NCI-H774 (cell line): Measurements from ENCODE around the gene KIF5C.
A peak's percentile ranks its signal among the peaks of the same experiment; 100 is the strongest.

ENCODE experiments used
- DNase-seq: peaks from one replicate; lab custom pipeline; 2025; lab: John Stamatoyannopoulos, UW

Gene KIF5C

DNA sequence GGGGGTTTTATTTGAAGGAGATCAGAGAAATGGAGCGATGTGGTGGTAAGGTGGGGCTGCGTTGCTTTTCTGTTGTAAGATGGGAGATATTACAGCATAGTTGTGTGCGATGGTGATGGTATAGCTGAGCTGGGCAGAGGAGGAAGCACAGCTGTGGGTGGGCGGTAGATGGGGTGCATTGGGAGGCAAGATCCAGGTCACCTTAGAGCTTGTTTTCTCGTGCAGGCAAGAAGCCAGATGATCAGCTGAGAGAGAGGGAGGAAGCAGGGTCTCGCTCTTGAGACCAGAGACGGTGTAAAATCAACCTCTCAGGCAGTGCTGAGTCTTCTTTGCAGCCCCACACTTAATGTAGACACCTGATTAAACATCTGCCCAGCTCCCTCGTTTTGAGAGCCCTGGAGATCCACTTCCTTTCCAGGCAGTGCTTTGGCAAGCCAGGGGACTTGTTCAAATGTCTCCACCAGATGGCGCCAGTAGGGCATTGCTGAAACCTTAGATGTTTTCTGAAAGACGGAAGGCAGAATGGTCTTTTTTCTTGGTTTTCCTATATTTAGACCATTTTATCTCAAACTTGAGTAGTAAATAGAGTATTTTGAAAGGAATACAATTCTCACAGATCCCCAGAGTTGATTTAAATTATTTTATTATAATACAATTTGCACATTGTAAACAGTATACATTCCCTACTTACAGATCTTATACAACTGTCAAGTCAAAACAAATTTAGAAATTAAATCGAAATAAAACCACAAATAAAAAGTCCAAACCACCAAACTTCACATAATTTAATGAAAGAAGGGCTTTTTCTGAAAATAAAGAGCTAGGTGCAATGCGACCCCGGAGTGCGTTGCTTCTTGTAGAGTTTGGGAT is 142.3 kb downstream of the KIF5C start:
- DNase-seq: peak; percentile 68

DNA sequence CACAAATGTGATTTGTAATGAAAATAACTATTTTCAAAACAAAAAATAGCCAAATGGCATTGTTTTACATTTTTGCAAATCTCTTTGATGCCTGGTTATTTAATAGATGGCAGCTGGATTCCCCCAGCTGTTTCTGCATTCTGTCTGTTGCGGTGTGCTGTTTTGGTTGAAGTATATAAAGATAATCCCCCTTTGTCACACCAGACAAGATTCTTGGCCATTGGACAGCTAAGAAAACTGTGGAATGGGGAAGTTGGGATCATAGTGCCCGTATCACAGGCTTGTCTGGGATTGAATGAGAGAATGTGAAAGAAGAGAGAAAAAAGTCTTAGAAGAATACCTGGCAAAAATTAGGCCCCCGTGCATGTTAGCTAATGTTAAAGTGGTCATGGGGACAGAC is 144.0 kb downstream of the KIF5C start:
- DNase-seq: no peak

DNA sequence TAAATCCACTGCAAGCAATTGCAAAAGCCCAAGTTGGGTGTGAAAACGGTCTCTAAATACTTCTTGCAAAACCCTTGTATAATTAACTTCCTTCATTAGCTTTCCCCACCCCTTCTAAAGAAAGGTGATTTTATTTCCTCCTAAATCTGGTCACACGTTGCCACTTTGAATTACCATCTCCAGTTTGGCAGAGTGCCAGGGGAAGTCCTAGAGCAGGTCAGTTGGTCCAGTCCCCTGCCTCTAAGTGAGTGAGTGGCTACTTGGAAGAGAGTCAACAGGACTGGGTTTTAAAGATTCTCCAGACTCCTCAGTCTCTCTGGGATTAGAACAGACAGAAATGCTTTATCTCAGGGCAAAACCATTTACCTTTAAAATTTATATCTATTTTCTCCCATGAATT is 144.7 kb downstream of the KIF5C start:
- peak; percentile 10 for DNase-seq

DNA sequence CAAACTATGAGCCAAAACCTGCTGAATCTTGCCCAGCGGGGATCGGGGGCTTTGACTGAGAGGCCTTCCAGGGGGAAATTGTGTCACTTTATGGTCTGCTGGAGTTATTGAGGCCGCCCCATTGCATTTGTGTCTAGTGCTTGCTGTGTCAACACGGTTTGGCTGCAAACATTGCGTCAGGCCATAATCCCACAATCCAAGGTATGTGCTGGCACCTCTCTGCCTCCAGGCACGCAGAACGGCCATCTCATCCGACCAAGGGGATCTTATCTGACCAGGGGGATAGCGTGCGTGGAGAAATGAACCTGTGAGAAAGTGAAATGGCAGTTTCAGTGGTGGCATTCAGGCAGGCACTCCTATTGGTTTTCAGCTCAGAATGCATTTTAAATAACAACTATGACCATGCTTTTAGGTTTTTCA is 145.4 kb downstream of the KIF5C start:
- DNase-seq: peak; percentile 53

DNA sequence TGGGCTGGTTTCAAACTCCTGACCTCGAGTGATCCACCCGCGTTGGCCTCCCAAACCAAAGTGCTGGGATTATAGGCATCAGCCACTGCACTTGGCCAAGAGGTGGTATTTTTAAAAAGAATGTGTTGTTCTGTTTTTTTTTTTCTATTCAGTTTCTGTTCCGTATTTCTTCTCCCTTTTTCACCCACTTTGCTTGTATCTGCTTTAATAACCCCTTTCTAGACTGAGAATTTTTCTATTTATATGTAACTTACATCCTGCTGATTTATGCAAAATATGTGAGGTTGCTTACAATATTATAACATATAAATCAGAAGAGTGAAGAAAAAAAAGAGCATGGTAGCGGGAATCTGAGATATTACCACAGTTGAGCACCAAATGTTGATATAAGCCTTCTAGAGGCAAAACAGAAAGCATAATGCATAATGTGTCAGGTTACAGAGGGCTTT is 146.3 kb downstream of the KIF5C start:
- no peak for DNase-seq

DNA sequence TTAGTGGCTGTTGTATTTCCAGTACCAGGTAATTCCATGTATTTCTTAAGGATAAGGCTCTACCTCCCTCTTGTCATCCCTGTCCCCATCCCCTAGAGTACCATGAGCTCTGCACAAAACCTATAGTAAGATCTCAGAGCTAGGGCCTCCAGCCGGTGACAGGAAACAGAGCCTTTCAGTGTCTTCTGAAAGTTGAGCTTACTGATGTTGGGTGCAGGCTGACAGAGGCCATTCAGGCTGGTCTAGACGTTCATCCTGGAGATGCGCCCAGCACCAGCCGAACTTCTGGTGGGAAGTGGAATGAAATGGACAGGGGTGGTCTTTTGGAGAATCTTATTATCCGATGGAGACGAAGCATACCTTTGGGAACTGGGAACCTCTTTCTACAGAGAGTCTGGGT is 146.7 kb downstream of the KIF5C start:
- no peak for DNase-seq

DNA sequence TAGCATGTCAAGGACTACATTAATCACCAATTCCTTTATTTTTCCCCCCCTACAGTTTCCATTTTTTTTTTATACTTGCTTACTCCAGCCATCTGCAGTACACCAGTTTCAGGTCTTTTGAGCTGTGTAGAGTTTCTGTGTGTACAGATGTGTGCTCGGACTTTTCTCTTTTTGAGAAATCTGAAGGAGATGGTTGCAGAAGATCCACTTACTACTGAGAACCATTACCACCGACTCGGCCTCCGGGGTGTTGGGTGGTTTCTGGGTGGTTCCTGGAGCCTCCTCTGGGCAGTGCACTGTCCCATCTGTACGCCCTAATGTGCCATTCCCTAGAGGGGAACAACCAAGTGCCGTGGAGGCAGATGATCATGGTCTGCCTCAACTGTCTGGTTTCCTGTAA is 148.1 kb downstream of the KIF5C start:
- no peak for DNase-seq

DNA sequence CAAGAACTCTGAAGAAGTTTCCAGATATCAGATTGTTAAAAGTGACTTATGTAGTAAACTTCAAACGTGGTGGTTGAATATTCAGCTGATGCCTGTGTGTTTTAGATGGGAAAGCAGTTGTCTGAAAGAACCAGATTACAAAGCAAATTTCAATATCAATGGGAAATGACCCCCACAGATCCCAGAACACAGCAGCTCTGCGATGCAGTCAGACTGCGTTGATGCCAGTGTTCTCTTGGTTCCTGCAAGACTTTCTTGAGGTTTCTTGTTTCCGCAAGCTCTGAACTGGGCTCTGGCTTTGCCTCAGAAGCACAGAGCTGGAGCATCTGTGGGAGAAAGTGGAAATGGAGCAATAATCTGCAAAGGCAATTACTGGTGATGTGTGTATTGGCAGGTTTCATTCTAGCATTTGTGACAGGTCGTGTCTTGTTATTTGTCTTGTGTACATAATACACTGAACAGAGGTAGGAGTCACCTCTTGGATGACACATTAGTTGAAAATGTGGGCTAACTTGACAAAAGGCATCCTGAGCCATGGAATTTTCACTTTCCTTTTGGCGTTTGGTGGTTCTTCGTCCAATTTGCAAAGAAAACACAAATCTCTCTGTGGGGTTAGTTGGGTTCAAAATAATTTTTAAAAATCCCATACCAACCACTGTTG is 152.7 kb downstream of the KIF5C start:
- DNase-seq: no peak

DNA sequence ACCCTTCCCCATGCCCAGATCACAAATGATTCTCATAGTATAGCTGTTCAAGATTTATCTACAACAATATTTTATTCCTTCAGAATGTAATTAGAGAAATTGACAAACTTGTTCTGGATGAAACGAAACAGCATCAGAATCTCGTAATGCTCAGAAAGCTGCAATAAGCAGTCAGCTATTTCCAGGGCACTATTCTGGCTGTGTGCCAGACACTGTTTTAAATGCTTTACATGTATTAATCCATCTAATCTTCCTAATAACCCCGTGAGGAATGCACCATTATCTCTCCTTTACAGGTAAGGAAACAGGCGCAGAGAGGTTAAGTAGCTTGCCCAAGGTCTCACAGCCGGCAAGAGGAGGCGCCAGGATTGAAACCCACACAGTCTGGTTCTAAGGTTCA is 153.3 kb downstream of the KIF5C start:
- no peak for DNase-seq

DNA sequence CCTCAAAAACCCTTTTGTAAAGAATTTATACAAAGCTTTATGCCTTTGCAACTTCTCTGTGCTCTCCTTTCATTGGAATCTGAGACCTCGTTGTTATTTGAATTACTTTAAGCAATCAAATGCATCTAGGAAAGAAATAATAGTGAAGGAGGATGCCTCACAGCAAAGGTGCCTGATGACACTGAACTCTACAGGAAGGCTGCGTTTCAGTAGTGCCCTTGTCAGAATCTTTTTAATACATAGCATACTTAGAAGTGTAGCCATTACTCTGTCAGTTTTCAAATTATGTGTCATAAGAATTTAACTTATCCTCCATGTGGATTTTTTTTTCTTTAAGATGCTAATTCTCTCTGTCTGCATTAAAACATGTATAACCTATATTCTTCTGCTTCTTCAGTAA is 153.9 kb downstream of the KIF5C start:
- no peak for DNase-seq

DNA sequence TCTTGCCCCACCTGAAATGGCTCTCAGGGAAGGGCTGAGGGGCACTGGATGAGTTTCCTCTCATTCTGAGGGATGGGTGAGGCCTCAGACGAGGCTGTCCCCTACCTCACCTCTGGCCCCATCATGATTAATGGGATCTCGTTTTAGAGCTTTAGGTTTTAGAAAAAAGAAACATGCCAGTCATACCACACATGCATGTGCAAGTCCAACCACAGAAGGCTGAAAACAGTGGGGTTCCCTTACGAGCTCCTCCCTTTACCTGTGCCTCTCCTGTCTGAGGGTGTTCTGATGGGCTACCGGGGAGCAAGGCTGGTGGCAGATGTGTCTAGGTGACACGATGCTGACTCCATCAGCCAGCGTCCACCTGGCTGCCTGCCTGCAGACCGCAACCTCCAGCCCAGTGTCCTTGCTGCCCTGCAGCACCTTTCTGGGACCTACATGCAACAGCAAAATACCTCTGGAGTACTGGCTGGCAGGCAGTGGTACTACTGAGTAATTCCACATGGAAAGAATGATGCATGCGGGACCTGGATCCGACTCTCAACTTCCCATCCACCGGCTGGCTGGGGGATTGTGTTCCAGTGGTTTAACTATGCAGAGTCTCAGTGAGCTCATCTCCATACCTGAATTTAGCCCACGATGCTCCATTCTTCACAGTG is 154.4 kb downstream of the KIF5C start:
- DNase-seq: no peak

DNA sequence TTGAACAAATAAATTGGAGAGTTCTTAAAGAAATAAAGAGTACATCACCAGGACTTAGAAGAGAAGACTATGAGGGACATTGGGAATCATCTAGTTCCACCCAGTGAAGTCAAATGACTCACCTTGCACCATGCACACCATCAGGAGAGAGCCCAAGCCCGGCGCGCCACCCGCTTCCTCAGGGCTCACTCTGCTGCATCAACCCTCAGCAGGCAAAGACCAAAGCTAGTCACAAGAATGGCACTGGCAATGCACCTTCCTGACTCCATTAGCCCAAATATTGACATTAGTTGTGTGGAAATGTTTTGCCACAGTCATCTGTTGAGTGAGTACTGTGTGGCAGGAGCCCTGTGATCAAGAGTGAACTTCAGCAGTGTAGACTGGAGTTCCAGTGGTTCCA is 156.4 kb downstream of the KIF5C start:
- no peak for DNase-seq

DNA sequence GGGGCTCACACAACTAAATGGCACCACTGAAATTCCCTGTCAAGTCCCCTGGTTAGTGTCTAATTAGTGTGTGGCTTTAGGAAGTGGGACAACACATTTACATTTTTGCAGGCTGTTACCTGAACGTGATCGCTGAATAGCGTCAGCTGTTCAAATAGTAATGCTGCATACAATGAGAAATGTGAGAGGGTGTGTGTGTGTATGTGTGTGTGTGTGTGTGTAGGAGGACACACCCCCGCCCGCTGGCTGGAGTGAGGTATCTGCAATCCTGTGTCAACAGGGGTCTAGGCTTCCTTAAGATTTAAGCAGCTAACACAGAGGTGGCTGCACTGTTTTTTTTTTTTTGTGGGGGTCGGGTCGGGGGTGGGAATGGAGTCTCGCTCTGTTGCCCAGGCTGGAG is 158.7 kb downstream of the KIF5C start:
- peak; percentile 85 for DNase-seq

DNA sequence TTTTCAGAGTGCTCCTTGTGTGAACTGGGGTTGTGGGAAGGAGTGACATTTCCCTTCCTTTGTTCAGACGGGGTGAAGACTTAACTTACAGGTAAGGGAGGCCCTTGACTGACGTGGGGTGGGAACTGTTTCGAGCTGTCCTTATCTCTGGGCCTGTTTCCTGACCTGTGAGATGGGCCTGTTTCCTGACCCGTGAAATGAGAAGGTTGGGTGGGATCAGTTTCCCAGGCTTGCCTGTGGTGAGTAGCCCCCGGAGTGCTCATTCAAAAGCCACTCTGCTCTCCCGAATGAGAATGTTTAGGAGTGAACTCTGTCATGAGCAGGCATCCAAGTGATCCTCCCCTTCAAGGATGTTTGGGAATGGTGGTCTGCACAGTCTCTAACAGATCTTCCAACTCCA is 159.4 kb downstream of the KIF5C start:
- no peak for DNase-seq

DNA sequence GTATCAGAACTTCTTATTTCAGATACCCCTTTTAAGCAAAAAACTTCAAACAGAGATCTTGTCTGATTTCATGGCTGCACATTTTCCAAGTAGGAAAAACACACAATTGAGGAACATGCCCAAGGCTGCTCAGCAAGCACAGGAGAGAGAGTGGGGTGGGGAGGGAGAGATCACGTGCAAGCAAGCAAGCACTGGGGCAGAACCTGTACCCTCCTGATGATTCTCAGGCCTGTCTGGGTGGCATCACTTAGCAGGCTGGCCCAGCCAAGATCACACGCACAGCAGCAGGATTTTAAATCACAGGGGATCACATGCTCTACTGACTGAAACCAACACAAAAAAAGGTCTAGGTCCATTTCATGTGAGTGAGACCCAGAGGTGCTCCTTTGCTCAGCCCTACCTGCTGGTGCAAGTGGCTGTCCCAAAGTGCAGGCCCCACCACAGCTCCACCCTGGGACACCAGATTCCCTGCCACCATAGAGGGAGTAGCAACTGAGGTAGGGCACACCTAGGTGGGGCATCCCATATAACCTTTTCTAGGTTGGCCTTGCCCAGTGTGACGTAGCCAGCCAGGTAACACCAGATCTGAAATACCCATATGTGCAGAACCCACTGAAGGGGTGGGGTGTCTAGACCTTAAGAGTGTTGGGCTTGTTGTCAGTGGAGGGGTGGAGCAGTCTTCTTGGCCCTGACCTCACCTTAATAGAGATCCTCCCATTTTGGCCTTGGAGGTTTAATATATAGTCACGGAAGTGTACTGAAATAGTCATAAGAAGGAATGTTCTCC is 161.7 kb downstream of the KIF5C start:
- no peak for DNase-seq

DNA sequence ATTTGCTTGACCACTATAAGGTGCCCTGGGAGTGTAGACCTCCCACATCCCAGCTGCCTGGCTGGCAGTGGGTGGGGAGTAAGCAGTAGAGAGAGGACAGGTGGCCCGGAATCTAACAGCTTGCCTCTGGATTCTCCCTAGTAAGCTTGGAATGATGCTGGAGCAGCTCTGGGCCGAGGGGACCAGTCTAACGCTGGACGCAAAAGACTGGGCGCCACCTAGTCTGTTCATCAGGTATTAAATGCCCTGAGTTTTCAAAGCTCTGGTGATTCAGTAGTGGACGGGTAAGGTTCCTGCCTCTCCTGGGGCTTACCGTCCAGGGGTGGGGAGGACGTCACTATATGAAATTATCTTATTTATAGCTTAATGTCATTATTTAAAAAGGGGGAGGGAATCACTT is 162.8 kb downstream of the KIF5C start:
- DNase-seq: peak; percentile 13

DNA sequence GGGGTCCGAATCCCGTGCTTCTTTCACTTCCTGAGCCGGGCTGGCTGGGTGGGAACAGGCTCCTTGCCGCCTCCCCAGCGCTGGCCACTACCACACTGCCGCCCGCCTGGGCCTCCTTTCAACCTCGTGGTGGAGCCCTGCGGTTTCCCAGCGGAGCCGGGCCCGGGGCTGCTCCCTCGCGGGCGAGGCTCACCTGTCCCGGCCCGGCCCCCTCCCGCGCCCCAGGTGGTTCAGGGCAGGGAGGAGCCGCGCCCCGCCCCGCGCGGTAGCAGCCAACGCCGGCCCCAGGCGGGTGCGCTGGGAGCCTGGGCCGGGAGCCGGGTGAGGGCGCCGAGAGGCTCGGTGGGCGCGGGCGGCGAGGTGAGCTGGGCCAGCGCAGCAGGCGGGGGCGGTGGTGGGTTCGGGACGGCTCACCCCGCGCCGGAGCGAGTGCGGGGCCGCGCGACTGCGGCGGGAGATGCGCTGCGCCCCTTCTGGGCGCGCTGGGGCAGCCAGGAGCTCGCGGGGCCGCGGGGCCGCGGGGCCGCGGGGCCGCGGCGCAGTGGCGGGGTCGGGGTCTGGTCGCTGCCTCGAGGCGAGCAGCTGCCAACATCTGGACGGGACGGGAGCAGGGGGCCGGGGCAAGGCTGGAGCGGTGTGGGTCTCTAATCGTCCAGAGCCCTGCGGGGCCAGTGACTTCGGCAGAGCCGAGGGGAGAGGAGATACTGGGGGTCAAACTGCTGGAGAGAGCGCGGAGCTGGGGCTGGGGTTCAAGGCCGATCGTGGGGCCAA is 163.6 kb downstream of the KIF5C start, which contains the start of gene LYPD6B:
Gene LYPD6B (plus strand): TSS at position 258 of the 771 bp plus-strand sequence. CDS start 92,250 bp downstream, outside the sequence.
- peak; percentile 61 for DNase-seq

DNA sequence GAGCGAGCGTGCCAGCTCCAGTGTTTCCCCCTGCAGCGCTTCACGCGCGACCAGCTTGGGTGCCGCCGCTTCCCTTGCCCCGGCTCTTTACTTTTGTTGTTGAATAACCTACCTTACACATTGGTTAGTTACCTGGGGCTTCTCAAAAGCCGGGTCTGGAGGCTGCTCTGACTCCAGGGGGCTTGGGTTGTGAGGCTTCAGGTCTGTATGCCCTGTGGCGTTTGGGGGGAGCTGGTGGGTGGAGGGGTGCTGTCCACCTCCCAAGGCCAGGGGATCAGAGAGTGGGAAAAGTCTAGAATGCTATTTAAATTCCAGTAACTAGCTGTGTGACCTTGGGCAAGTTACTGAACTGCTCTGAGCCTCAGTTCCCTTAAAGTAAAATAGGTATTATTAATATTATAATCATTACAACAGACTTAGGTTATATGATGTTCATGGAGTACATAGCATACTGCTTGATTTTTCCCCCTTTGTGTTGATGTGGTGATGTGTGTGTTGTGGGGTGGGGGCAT is 164.2 kb downstream of the KIF5C start:
- no peak for DNase-seq

DNA sequence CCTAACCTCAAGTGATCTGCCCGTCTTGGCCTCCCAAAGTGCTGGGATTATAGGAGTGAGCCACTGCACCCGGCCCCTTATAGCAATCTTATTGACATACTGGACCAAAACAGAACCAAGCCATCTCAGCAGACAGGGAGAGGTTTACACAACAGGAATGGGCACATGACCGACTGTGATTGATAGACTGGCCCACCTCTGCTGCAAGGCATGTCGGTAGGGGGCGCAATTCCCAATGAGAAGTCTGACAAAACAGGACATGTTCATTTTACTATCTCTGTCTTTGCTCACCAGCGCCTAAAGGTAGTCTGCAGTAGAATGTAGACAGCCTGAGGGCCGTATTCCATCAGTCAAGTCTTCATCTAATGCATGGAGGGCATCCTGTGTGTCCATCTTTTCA is 165.4 kb downstream of the KIF5C start:
- no peak for DNase-seq

DNA sequence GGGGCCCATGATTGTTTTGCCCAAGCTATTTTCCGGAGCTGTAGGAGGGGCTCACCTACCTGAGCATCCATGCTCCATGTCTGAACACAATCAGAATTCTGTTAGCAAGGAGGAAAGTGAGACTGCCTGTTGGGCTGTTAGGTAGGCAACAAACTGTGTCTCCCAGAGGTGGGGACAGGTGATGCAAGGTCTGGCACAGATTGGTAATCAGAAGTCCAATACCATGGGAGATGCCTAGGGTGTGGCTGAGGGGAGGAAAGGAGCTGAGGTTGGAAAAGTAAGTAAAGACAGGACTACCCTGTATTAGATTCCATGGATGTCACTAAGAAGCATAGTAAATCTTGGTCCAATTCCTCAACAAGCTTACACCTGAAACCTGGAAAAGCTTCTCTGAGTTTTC is 166.5 kb downstream of the KIF5C start:
- DNase-seq: no peak

DNA sequence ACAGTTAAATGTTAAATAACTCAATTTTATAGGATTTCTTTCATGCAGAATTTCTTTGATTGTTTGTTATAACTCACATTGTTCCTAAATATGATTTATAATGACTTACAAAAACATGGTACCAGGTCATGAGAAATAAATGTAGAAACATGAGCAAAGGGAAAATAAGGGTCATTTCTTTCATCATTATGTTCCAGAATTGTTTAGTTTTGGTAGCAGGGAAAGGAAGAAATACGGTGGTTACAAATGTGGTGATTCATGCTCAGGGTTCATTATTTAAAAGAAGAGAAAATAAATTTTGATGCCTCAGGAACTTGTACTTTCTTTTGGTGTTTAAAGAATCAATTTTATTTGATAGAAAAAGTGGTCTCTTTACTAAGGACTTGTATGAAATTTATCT is 167.9 kb downstream of the KIF5C start:
- DNase-seq: no peak
